LNCAP (cell line): ENCODE measurements around the gene TIAM2.

Source experiments
- TF ChIP-seq, protein P1 (sequence below): fragments of 450-650 bp; IDR thresholded peaks from 2 replicates; pipeline ENCODE4 v1.5.1; 2017; ENCODE audit warnings: mild to moderate bottlenecking

Gene TIAM2

DNA sequence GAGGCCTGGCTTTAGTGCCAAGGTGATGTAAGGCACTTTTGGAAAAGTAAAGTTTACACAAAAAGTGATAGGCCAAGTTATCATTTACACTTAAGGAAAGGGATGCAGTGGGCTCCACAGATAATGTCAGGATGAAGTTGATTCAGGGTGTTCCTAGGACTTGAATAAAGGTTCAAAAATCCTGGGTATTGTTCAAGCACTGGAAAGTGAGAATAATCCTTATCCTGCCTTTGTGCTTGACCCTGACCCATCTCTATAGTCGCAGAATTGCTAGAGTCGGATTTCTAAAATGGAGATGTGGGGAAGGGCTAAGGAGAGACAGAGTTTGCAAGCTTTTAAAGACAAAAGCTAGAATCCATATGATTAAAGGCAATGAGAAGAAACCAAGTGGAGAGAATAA lies 115.6 kb downstream of the TIAM2 start:
- TF ChIP-seq, protein P1, sequence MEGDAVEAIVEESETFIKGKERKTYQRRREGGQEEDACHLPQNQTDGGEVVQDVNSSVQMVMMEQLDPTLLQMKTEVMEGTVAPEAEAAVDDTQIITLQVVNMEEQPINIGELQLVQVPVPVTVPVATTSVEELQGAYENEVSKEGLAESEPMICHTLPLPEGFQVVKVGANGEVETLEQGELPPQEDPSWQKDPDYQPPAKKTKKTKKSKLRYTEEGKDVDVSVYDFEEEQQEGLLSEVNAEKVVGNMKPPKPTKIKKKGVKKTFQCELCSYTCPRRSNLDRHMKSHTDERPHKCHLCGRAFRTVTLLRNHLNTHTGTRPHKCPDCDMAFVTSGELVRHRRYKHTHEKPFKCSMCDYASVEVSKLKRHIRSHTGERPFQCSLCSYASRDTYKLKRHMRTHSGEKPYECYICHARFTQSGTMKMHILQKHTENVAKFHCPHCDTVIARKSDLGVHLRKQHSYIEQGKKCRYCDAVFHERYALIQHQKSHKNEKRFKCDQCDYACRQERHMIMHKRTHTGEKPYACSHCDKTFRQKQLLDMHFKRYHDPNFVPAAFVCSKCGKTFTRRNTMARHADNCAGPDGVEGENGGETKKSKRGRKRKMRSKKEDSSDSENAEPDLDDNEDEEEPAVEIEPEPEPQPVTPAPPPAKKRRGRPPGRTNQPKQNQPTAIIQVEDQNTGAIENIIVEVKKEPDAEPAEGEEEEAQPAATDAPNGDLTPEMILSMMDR = no peak

DNA sequence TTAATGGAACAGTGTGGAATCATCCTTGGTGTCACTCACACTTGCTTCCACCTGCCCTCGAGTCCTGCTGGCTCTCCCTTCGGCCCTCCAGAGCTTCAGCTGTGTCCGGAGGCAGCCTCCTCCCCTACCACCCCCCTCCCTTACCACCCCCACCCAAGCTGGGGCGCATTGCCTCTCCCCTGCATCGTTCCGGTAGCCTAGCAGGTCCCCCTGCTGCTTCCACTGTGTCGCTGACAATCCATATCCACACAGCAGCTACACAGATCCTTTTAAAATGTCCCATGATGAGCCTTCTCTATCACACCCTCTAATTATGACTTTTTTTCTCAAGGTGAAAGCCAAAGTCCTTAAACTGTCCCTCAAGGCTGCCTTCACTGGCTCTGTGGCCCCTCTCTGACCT lies 117.6 kb downstream of the TIAM2 start:
- TF ChIP-seq, protein P1 = no peak

DNA sequence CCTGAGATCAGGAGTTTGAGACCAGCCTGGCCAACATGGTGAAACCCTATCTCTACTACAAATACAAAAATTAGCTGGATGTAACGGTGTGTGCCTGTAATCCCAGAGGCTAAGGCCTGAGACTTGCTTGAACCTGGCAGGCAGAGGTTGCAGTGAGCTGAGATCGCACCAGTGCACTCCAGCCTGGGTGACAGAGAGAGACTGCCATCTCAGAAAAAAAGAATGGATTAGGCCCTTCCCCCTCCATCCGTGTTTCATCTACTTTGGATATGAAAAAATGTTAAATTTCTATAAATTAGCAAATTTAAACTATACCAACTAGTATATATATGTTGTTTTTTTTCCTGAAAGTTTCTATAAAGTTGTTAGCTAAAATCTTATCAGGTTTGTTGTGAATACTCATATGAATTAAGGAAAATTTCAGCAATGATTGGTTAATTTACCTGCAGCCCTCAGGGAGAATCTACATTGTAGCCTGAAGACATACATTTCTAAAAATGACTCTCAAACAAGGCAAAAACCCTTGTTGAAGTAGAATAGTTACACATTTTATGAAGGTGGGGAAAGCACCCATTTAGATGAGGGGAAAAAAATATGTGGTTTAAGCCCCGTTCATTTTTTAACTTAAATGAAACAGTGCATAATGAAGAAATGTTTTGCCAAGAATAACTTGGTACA lies 120.9 kb downstream of the TIAM2 start:
- TF ChIP-seq, protein P1 = no peak

DNA sequence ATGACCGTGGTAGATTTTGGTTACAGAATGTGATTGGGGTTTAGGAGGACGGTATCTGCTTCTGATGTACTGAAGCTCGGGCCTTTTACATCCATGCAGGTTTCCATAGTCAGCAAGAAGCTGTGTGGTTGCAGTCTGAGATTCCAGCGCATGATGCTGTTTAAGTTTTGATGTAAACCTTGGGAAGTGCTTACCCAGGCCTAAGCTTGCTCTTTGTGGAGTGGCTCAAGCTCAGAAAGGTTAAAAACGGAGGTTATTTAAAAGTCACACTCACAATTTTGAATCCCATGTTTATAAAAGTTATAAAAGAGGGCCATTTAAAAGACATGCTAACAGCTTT lies 121.4 kb downstream of the TIAM2 start:
- TF ChIP-seq, protein P1 = no peak

DNA sequence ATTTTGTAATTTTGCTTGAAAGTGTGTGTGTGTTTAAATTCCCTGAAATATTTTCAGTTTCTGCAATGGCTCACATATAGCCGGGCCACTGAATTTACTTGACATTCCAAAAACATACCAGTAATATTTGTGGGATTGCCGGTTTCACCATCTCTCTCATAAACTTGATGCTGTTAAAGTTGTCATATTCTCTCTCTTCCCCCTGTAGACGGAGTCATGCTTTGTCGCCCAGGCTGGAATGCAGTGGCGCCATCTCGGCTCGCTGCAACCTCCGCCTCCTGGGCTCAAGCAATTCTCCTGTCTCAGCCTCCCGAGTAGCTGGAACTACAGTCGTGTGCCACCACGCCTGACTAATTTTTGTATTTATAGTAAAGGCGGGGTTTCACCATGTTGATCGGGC lies 122.1 kb downstream of the TIAM2 start:
- TF ChIP-seq, protein P1 = no peak

DNA sequence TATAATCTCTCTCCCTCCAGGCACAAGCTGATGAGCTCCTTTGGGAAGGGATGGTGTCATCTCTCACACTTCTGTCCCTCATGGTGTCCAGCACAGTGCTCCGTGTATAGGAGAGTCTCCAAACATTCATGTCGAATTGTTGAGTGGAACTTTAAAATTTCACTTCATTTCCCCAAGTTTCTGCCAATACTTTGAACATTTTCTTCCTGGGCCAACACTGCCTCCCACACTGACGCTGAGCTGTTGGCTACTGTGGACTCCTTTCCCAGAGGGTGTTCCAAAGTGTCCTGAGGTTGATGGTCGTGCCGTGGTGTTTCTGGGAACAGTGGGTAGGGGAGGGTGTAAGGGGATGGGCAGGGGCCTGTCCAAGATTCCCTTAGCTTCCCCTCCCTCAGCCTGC lies 122.7 kb downstream of the TIAM2 start:
- TF ChIP-seq, protein P1 = no peak

DNA sequence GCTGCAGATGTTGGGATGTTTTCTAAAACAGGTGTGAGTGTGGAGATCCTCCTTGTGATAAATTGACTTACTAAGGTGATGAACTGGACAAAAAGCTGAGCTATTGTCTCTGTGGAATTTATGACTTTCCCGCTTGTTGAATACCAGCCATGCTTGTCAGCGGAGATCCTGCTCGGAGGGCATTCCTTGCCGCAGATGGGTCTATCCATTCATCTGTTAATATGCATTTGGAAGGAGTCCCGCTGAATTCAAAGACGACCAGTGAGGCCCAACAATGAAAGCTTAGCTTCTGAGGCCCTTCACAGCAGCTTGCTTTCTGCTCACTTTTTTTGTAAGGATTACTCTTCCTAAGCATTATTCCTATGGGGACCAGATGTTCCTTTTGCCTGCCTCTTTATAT lies 124.9 kb downstream of the TIAM2 start:
- TF ChIP-seq, protein P1 = no peak

DNA sequence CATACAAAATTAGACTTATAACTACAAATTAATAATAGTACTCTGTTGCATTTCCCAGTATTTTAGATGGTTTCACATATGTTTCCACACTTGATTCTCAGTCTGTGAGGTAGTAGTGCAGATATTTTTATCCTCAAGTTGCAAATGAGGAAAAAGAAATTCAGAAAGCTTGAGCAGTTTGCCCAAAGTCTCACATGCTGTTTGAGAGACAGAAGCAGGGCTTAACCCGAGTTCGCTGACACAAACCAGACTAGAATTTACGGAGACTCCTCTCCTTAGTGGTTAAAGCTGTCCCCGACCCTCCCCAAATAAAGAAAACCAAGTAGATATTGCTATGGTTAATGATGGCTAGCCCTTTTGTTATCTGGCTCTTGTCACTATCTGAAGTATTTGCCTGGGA lies 126.2 kb downstream of the TIAM2 start:
- TF ChIP-seq, protein P1 = no peak
